Upper lobe of right lung (tissue), 1 donor: ENCODE measurements around the gene WTAP. TPM values are rescaled to one million over a fixed set of nuclear protein-coding genes. Genes with fewer than 3 reads are reported as not detected.
"Not testable (repeated sequence)": the region's sequence is repeated elsewhere in the genome, so short reads cannot be mapped to it uniquely, and the experiment has no call there.

Experiments used
- ATAC-seq: fragments of 200-7000 bp; cut with Tn5 transposase; one replicate; pipeline ENCODE4 v1.9.1; 2020; ENCODE audit warnings: mild to moderate bottlenecking, moderate library complexity
- DNase-seq: peaks from one replicate; pipeline ENCODE4 v3.0.0-alpha.2; 2020
- H3K27ac ChIP-seq: fragments of 200-600 bp; one replicate; pipeline ENCODE4 v1.8.0; 2022
- H3K27me3 ChIP-seq: fragments of 200-600 bp; one replicate; pipeline ENCODE4 v1.8.0; 2022; ENCODE audit warnings: mild to moderate bottlenecking
- H3K36me3 ChIP-seq: fragments of 200-600 bp; one replicate; pipeline ENCODE4 v1.8.0; 2022
- H3K4me1 ChIP-seq: fragments of 200-600 bp; one replicate; pipeline ENCODE4 v1.8.0; 2022
- H3K4me3 ChIP-seq: fragments of 200-600 bp; one replicate; pipeline ENCODE4 v1.8.0; 2022; ENCODE audit warnings: mild to moderate bottlenecking
- H3K9me3 ChIP-seq: fragments of 200-600 bp; one replicate; pipeline ENCODE4 v1.8.0; 2022
- intact Hi-C: fragments of 100-400 bp; cut with DNase I; formaldehyde crosslinking; loops from one replicate; pipeline ENCODE4 v1.11.0; 2022
- total RNA-seq: library from RNA; stranded (reverse); fragmentation: NEBNext Ultra II Directional; extraction: Animal tissue kit (Norgen Biotek cat#: 25700); gene quantifications from one replicate; pipeline ENCODE4 v1.2.1, GENCODE V29; 2021
- TF ChIP-seq, protein P1 (sequence below): fragments of 200-600 bp; IDR thresholded peaks from one replicate; pipeline ENCODE4 v1.8.0; 2022; ENCODE audit warnings: antibody characterized with exemption
- donor health status: DM: no; HTN: yes; CAD: no; lungs with severe emphysema.

The WTAP gene
- total RNA-seq, 1 donor from 2014 or later = 77.4 TPM

GRCh38 chr6:159729598-159730331 lies 2.5 kb downstream of the WTAP start:
- Histone ChIP-seq H3K4me3 (peak overlapping the region; percentile 95), H3K27ac (no peak overlapping the region), H3K36me3 (no peaks in the 10 kb centered on the region), H3K9me3 (no peaks in the 10 kb centered on the region), H3K4me1 (peaks cover 38% of the 10 kb centered on the region), H3K27me3 (no peaks in the 10 kb centered on the region)
- TF ChIP-seq, protein P1, sequence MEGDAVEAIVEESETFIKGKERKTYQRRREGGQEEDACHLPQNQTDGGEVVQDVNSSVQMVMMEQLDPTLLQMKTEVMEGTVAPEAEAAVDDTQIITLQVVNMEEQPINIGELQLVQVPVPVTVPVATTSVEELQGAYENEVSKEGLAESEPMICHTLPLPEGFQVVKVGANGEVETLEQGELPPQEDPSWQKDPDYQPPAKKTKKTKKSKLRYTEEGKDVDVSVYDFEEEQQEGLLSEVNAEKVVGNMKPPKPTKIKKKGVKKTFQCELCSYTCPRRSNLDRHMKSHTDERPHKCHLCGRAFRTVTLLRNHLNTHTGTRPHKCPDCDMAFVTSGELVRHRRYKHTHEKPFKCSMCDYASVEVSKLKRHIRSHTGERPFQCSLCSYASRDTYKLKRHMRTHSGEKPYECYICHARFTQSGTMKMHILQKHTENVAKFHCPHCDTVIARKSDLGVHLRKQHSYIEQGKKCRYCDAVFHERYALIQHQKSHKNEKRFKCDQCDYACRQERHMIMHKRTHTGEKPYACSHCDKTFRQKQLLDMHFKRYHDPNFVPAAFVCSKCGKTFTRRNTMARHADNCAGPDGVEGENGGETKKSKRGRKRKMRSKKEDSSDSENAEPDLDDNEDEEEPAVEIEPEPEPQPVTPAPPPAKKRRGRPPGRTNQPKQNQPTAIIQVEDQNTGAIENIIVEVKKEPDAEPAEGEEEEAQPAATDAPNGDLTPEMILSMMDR = no peak
- intact Hi-C loops = no loop called here
- DNase-seq = no peak
- no peak for ATAC-seq

DNA sequence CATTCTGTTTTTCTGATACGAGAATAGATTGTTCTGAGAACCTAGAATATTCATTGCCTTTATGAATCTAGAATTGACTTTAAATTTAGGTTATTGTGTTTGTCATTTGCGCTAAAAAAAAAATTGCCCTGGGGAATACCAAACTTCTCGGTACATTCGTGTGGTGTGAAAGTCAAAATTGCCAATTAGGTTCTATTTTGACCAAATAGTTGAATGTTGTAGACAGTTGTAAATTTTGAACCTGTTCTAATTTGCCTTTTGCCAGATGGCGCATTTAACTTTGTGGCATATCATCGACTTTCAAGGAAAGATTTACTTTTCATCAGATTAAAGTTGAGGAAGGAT lies 3.0 kb downstream of the WTAP start:
- no peak for DNase-seq
- Histone ChIP-seq H3K4me1 (peaks cover 38% of the 10 kb centered on the region), H3K36me3 (no peaks in the 10 kb centered on the region), H3K27ac (no peak overlapping the region), H3K4me3 (peak overlapping the region; percentile 95), H3K27me3 (no peaks in the 10 kb centered on the region), H3K9me3 (no peaks in the 10 kb centered on the region)
- intact Hi-C loops = no loop called here
- TF ChIP-seq, protein P1 = no peak
- ATAC-seq = no peak

GRCh38 chr6:159732550-159732949 lies 5.2 kb downstream of the WTAP start:
- H3K4me3 ChIP-seq, ATAC-seq, H3K9me3 ChIP-seq, DNase-seq, H3K27me3 ChIP-seq, H3K36me3 ChIP-seq, H3K27ac ChIP-seq, intact Hi-C loops: not testable (repeated sequence)
- H3K4me1 ChIP-seq = peaks cover 38% of the 10 kb centered on the region

GRCh38 chr6:159733395-159733794 lies 6.1 kb downstream of the WTAP start:
- H3K9me3 ChIP-seq, ATAC-seq, H3K27me3 ChIP-seq, H3K4me3 ChIP-seq, DNase-seq, intact Hi-C loops, H3K27ac ChIP-seq: not testable (repeated sequence)
- H3K4me1 ChIP-seq = peaks cover 45% of the 10 kb centered on the region
- peaks cover 18% of the 10 kb centered on the region for H3K36me3 ChIP-seq

DNA sequence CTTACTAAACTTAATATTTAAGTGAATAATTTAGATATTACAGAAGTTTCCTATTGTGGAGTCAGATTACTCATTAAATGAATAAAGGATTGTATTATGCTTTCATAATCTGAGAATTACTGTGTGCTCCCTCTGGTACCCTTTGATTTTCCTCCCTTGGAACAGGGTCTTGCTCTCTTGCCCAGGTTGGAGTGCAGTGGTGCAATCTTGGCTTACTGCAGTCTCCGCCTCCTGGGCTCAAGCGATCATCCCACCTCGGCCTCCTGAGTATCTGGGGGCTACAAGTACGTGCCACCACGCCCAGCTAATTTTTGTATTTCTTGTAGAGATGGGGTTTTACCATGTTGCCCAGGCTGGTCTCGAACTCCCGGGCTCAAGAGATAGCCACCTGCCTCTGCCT lies 9.6 kb downstream of the WTAP start:
- Histone ChIP-seq H3K4me1 (peaks cover 18% of the 10 kb centered on the region), H3K36me3 (peaks cover 49% of the 10 kb centered on the region), H3K27ac (no peak overlapping the region), H3K9me3 (no peaks in the 10 kb centered on the region), H3K27me3 (no peaks in the 10 kb centered on the region), H3K4me3 (no peak overlapping the region)
- DNase-seq (no peak), ATAC-seq (no peak)
- intact Hi-C loops = no loop called here
- TF ChIP-seq, protein P1 = no peak

DNA sequence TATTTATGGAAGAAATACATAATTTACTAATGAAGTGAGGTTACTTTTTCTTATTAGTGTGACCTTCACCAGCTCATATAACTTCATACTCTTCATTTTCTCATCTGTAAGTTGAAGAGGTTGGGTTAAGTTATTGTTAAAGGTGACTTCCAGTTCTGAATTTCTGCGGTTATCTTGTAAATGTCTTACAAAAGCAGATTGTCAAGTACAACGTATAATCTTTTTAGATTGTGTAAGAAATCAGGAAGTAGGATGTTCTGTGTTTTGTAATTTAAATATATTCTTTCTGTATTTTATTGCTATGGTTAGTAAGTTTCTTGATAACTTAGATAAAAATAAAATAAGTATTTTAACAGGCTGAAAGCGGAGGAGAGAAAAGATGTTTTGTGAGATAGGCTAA lies 12.0 kb downstream of the WTAP start:
- H3K4me1 ChIP-seq = peaks cover 12% of the 10 kb centered on the region
- H3K4me3 ChIP-seq = no peak overlapping the region
- intact Hi-C loops = no loop called here
- ATAC-seq (no peak), DNase-seq (no peak)
- H3K27ac ChIP-seq = no peak overlapping the region
- TF ChIP-seq, protein P1 = no peak
- H3K36me3 ChIP-seq = peaks cover 74% of the 10 kb centered on the region
- no peaks in the 10 kb centered on the region for H3K9me3 ChIP-seq
- no peaks in the 10 kb centered on the region for H3K27me3 ChIP-seq

DNA sequence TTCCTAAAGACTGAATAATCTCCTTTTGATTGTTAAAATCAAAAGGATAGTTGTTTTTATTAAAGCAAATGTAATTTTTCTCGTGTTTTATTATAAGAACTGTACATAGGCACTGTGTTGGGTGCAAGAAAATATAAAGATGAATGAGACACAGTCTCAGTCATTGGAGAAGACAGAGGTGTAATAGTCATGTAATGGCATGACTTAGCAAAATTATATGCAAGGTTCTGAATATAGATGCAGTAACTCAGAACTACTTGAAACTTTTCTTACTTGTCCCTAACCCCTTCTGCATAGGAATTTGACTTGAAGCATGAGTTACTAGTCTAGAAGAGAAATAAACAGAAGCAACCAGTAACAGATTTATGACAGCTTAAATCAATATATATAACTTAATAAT lies 14.9 kb downstream of the WTAP start:
- ATAC-seq (no peak), DNase-seq (no peak)
- TF ChIP-seq, protein P1 = no peak
- Histone ChIP-seq H3K27ac (no peak overlapping the region), H3K4me3 (no peak overlapping the region), H3K9me3 (no peaks in the 10 kb centered on the region), H3K4me1 (peaks cover 12% of the 10 kb centered on the region), H3K27me3 (no peaks in the 10 kb centered on the region), H3K36me3 (peaks cover 97% of the 10 kb centered on the region)
- intact Hi-C loops = no loop called here
